GM12865 (cell line): Measurements from ENCODE around the gene BRPF3.
"Not testable (repeated sequence)": the region's sequence is repeated elsewhere in the genome, so short reads cannot be mapped to it uniquely, and the experiment has no call there.

Source experiments
- DNase-seq: peaks from one replicate; pipeline ENCODE4 v3.0.0; 2010; ENCODE audit warnings: low read depth
- H3K4me3 ChIP-seq: 2 replicates; pipeline ENCODE4 v1.5.1; 2011; ENCODE audit warnings: mild to moderate bottlenecking, low read depth, low read length, control low read depth
- CTCF ChIP-seq: IDR thresholded peaks from 2 replicates; pipeline ENCODE4 v1.5.1; 2011; ENCODE audit warnings: low read length, control low read depth, low read depth, inconsistent platforms; ENCODE audit not compliant: insufficient read depth; ENCODE audit errors: missing control alignments

The BRPF3 gene

GRCh38 chr6:36209606-36210005 is 13.1 kb downstream of the BRPF3 start:
- DNase-seq = no peak
- no peak for TF ChIP-seq CTCF
- no peak overlapping the region for H3K4me3 ChIP-seq

GRCh38 chr6:36210182-36210581 is 13.6 kb downstream of the BRPF3 start:
- no peak for TF ChIP-seq CTCF
- DNase-seq = no peak
- no peak overlapping the region for H3K4me3 ChIP-seq

- no peak for TF ChIP-seq CTCF
- H3K4me3 ChIP-seq = no peak overlapping the region
- DNase-seq = no peak
Observed at GRCh38 chr6:36210886-36211595, 14.5 kb downstream of the BRPF3 start.

- no peak for TF ChIP-seq CTCF
- no peak for DNase-seq
- no peak overlapping the region for H3K4me3 ChIP-seq
Observed at GRCh38 chr6:36216559-36216958, 20.0 kb downstream of the BRPF3 start.

GRCh38 chr6:36217188-36217587 is 20.6 kb downstream of the BRPF3 start:
- H3K4me3 ChIP-seq = no peak overlapping the region
- no peak for TF ChIP-seq CTCF
- no peak for DNase-seq

- TF ChIP-seq CTCF = no peak
- no peak overlapping the region for H3K4me3 ChIP-seq
- no peak for DNase-seq
Observed at GRCh38 chr6:36217946-36218345, 21.4 kb downstream of the BRPF3 start.

GRCh38 chr6:36218516-36218915 is 22.0 kb downstream of the BRPF3 start:
- not testable (repeated sequence) for H3K4me3 ChIP-seq, DNase-seq
